ENCODE measurements around the gene ZNF664. TPM values are rescaled to one million over a fixed set of nuclear protein-coding genes. Genes with fewer than 3 reads are reported as not detected.

The ZNF664 gene
- total RNA-seq, 6 donors from 2014 or later = 49.1 to 112 (median 91.8) TPM

- H3K4me1 ChIP-seq = peaks cover 3 to 38% (median 13%) of the 10 kb centered on the region in 4 donors
- peaks cover 14 to 54% (median 23%) of the 10 kb centered on the region in 4 donors for H3K36me3 ChIP-seq
- WGBS, 2 donors = 72 to 80% methylated on average over 3 of the region's 3 CpGs
- no peak for ATAC-seq (ENCODE audit: low FRiP score in 2 of 2)
- no peak overlapping the region for H3K4me3 ChIP-seq
- no peak for TF ChIP-seq POLR2AphosphoS5 (IDR thresholded peaks at IDR 0.05)
- no peak for DNase-seq
- H3K27me3 ChIP-seq = no peaks in the 10 kb centered on the region
- no peaks in the 10 kb centered on the region for H3K9me3 ChIP-seq
- H3K27ac ChIP-seq = no peak overlapping the region
These were observed 35.6 kb downstream of the ZNF664 start for GRCh38 chr12:124008595-124008994.

- Histone ChIP-seq H3K36me3 (peaks cover 9 to 48% (median 21%) of the 10 kb centered on the region in 4 donors), H3K27ac (no peak overlapping the region), H3K4me1 (peaks cover 3 to 28% (median 13%) of the 10 kb centered on the region in 4 donors), H3K4me3 (no peak overlapping the region), H3K27me3 (no peaks in the 10 kb centered on the region), H3K9me3 (no peaks in the 10 kb centered on the region)
- ATAC-seq (ENCODE audit: low FRiP score in 2 of 2) (no peak), DNase-seq (no peak)
- WGBS, 2 donors = 93 to 95% methylated on average over 6 of the region's 6 CpGs
- TF ChIP-seq POLR2AphosphoS5 (IDR thresholded peaks at IDR 0.05) (no peak), CTCF (IDR thresholded peaks at IDR 0.05) (no peak), POLR2A (IDR thresholded peaks at IDR 0.05) (no peak), EP300 (IDR thresholded peaks at IDR 0.05) (no peak)
These were observed 36.8 kb downstream of the ZNF664 start for GRCh38 chr12:124009781-124010180.

- H3K4me1 ChIP-seq = peaks cover 3 to 27% (median 13%) of the 10 kb centered on the region in 4 donors
- no peak overlapping the region for H3K27ac ChIP-seq
- ATAC-seq (ENCODE audit: low FRiP score in 2 of 2) = no peak
- DNase-seq = no peak
- peaks cover 6 to 39% (median 21%) of the 10 kb centered on the region in 4 donors for H3K36me3 ChIP-seq
- H3K4me3 ChIP-seq = no peak overlapping the region
- H3K27me3 ChIP-seq = no peaks in the 10 kb centered on the region
- 83 to 84% methylated on average over 3 of the region's 3 CpGs for WGBS, 2 donors
- TF ChIP-seq POLR2AphosphoS5 (IDR thresholded peaks at IDR 0.05) (no peak), EP300 (IDR thresholded peaks at IDR 0.05) (no peak), CTCF (IDR thresholded peaks at IDR 0.05) (no peak), POLR2A (IDR thresholded peaks at IDR 0.05) (no peak)
- H3K9me3 ChIP-seq = no peaks in the 10 kb centered on the region
These were observed 37.7 kb downstream of the ZNF664 start for GRCh38 chr12:124010687-124011086.

GRCh38 chr12:124011435-124012115 lies 38.6 kb downstream of the ZNF664 start:
- no peak for ATAC-seq (ENCODE audit: low FRiP score in 2 of 2)
- Histone ChIP-seq H3K9me3 (no peaks in the 10 kb centered on the region), H3K4me1 (peaks cover 3 to 18% (median 11%) of the 10 kb centered on the region in 4 donors), H3K27me3 (no peaks in the 10 kb centered on the region), H3K4me3 (no peak overlapping the region), H3K36me3 (peaks cover 6 to 35% (median 21%) of the 10 kb centered on the region in 4 donors), H3K27ac (no peak overlapping the region)
- TF ChIP-seq EP300 (IDR thresholded peaks at IDR 0.05) (no peak), CTCF (IDR thresholded peaks at IDR 0.05) (no peak), POLR2A (IDR thresholded peaks at IDR 0.05) (no peak), POLR2AphosphoS5 (IDR thresholded peaks at IDR 0.05) (no peak)
- DNase-seq = no peak
- 79 to 85% methylated on average over 8 of the region's 8 CpGs for WGBS, 2 donors

GRCh38 chr12:124013073-124013472 lies 40.1 kb downstream of the ZNF664 start:
- 87 to 92% methylated on average over 7 of the region's 7 CpGs for WGBS, 2 donors

More at GRCh38 chr12:124013073-124013472, 40.1 kb downstream of the ZNF664 start:
- Histone ChIP-seq H3K9me3 (no peaks in the 10 kb centered on the region), H3K27ac (no peak overlapping the region), H3K27me3 (no peaks in the 10 kb centered on the region), H3K4me3 (no peak overlapping the region), H3K36me3 (peaks cover 6 to 35% (median 21%) of the 10 kb centered on the region in 4 donors), H3K4me1 (peaks cover 0 to 3% (median 3%) of the 10 kb centered on the region in 4 donors)
- TF ChIP-seq CTCF (IDR thresholded peaks at IDR 0.05) (no peak), POLR2AphosphoS5 (IDR thresholded peaks at IDR 0.05) (no peak), EP300 (IDR thresholded peaks at IDR 0.05) (no peak), POLR2A (IDR thresholded peaks at IDR 0.05) (no peak)
- DNase-seq (no peak), ATAC-seq (ENCODE audit: low FRiP score in 2 of 2) (no peak)

Measured in upper lobe of left lung (tissue), 6 donors.